Measurements from ENCODE around the gene GSC2. TPM values are rescaled to one million over a fixed set of nuclear protein-coding genes. Genes with fewer than 3 reads are reported as not detected.

Gene GSC2
- total and polyA plus RNA-seq, 9 of the 15 experiments (the other 6 are each of a cell fraction or from before 2014, with no cell fraction given): not detected

GRCh38 chr22:19168088-19168890 lies 18.2 kb upstream of the GSC2 start (continued):
- no peak for TF ChIP-seq THRB (CRISPR knock-in tag; conservative IDR thresholded peaks at IDR 0.05)
- no peak for TF ChIP-seq HSF4 (CRISPR knock-in tag; IDR thresholded peaks at IDR 0.05; ENCODE audit: borderline replicate concordance)
- peak in 1 of 2 experiments; percentile 77; a peak in 2 of 4 replicates for TF ChIP-seq HDAC1 (IDR thresholded peaks at IDR 0.05)
- TF ChIP-seq U2AF2 (optimal IDR thresholded peaks at IDR 0.05; ENCODE audit: low read depth, low read length): no peak
- TF ChIP-seq CHD4 (IDR thresholded peaks at IDR 0.05; ENCODE audit: insufficient read depth, insufficient replicate concordance, low read depth, low read length, poor library complexity, severe bottlenecking): peak; percentile 69
- no peak for TF ChIP-seq KDM2B (CRISPR knock-in tag; IDR thresholded peaks at IDR 0.05)
- no peak for TF ChIP-seq ILK (tag; IDR thresholded peaks at IDR 0.05; ENCODE audit: borderline replicate concordance, low read depth)
- TF ChIP-seq ZBTB34 (CRISPR knock-in tag; IDR thresholded peaks at IDR 0.05): no peak
- peak; percentile 49; the same call in 1 of the 2 replicates for TF ChIP-seq SMC3 (conservative IDR thresholded peaks at IDR 0.05; ENCODE audit: insufficient read depth, low read depth, low read length)
- TF ChIP-seq HNRNPL (IDR thresholded peaks at IDR 0.05; ENCODE audit: low read depth, low read length): no peak
- peak; percentile 26 for TF ChIP-seq ARHGAP35 (IDR thresholded peaks at IDR 0.05; ENCODE audit: partially characterized antibody)
- TF ChIP-seq ZNF77 (CRISPR knock-in tag; IDR thresholded peaks at IDR 0.05): no peak
- TF ChIP-seq CAMTA2 (CRISPR knock-in tag; conservative IDR thresholded peaks at IDR 0.05): no peak
- TF ChIP-seq HNRNPLL (IDR thresholded peaks at IDR 0.05; ENCODE audit: low read depth, low read length, poor library complexity, severe bottlenecking): no peak
- no peak for TF ChIP-seq VEZF1 (CRISPR knock-in tag; IDR thresholded peaks at IDR 0.05)
- TF ChIP-seq SETDB1 (IDR thresholded peaks at IDR 0.05; ENCODE audit: low read length): peak; percentile 73
- no peak for TF ChIP-seq SREBF2 (CRISPR knock-in tag; IDR thresholded peaks at IDR 0.05)
- TF ChIP-seq SNAPC5 (CRISPR knock-in tag; IDR thresholded peaks at IDR 0.05): no peak
- TF ChIP-seq RHOXF2B (CRISPR knock-in tag; conservative IDR thresholded peaks at IDR 0.05): no peak
- TF ChIP-seq ZNF561 (CRISPR knock-in tag; conservative IDR thresholded peaks at IDR 0.05): no peak
- TF ChIP-seq MCM5 (IDR thresholded peaks at IDR 0.05; ENCODE audit: low read depth): no peak
- TF ChIP-seq NR1H2 (CRISPR knock-in tag; IDR thresholded peaks at IDR 0.05): no peak
- TF ChIP-seq ZKSCAN8 (CRISPR knock-in tag; IDR thresholded peaks at IDR 0.05): no peak
- TF ChIP-seq TAF7 (tag; IDR thresholded peaks at IDR 0.05): no peak
- TF ChIP-seq HOXB6 (CRISPR knock-in tag; IDR thresholded peaks at IDR 0.05; ENCODE audit: borderline replicate concordance): no peak

All from K562 (cell line).